Measurements from ENCODE around the gene NAT16. TPM values are rescaled to one million over a fixed set of nuclear protein-coding genes. Genes with fewer than 3 reads are reported as not detected.
A peak's percentile ranks its signal among the peaks of the same experiment; 100 is the strongest.

Gene NAT16
- total and polyA plus RNA-seq, 9 of the 15 experiments (the other 6 are each of a cell fraction or from before 2014, with no cell fraction given) = 0.04 TPM; not detected in 8

DNA sequence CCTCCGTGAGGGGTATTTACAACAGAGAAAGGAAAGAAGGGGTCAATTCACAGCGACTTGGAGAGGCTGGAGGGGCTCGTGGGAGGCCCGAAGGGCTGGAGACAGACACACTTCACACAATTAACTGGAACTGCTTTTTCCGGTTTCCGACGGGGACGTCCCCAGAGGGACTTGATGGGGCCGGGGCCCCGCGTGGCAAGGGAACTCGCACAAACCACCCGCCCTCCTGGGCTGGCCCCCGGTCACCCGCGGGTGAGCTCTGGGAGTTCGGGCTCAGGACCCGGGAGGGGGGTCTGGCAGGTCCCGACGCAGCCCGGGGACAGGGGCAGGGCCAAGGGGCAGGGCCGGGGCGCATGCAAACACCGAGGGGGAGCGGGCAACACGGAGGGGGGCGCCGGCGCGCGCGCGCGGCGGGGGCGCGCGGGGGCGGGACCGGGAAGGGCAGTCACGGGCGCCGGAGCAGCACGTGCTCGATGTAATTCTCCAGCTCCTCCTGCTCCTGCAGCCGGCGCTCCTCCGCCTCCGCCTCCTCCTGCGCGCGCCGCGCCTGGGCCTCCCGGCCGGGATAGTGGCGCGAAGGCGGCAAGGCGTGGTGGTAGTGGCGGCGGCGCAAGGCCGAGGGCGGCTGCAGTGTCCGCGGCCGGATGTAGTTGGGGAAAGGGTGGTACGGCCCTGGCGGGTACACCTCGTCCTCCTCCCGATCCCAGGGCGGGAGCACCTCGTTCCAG, 17.4 kb downstream of the NAT16 start (continued):
- TF ChIP-seq ZNF263 (CRISPR knock-in tag; IDR thresholded peaks at IDR 0.05; ENCODE audit: borderline replicate concordance) (peak; percentile 92), DDX20 (tag; IDR thresholded peaks at IDR 0.05; ENCODE audit: low read depth) (no peak), NFRKB (IDR thresholded peaks at IDR 0.05; ENCODE audit: low read depth) (no peak), CREB1 (IDR thresholded peaks at IDR 0.05) (no peak), CREB1 (CRISPR knock-in tag; IDR thresholded peaks at IDR 0.05) (peak; percentile 34; the same call in 1 of the 2 replicates), XRCC5 (IDR thresholded peaks at IDR 0.05; ENCODE audit: low read depth, low read length) (no peak), ZFX (CRISPR knock-in tag; IDR thresholded peaks at IDR 0.05) (peak; percentile 65), MAFG (tag; conservative IDR thresholded peaks at IDR 0.05) (no peak), U2AF1 (optimal IDR thresholded peaks at IDR 0.05; ENCODE audit: low read depth, low read length) (peak; percentile 50), RBFOX2 (IDR thresholded peaks at IDR 0.05; ENCODE audit: low read depth, low read length) (peak; percentile 73), NONO (IDR thresholded peaks at IDR 0.05; ENCODE audit: low read depth in 2 of 2, low read length in 1 of 2) (peak in 1 of 2 experiments; percentile 64; a peak in 1 of 4 replicates), TCFL5 (CRISPR knock-in tag; conservative IDR thresholded peaks at IDR 0.05) (no peak), HSF4 (CRISPR knock-in tag; IDR thresholded peaks at IDR 0.05; ENCODE audit: borderline replicate concordance) (no peak), ZNF140 (CRISPR knock-in tag; IDR thresholded peaks at IDR 0.05) (no peak), ZBTB7A (IDR thresholded peaks at IDR 0.05; ENCODE audit: borderline replicate concordance, control insufficient read depth, low read depth, low read length) (no peak; the same call in 1 of the 2 replicates), ZNF174 (CRISPR knock-in tag; IDR thresholded peaks at IDR 0.05) (no peak), BRD9 (IDR thresholded peaks at IDR 0.05; ENCODE audit: low read depth, partially characterized antibody) (no peak), POLR2A (conservative IDR thresholded peaks at IDR 0.05) (no peak), MCM2 (IDR thresholded peaks at IDR 0.05; ENCODE audit: low read depth) (no peak), KLF1 (tag; IDR thresholded peaks at IDR 0.05) (no peak)
- TF ChIP-seq, protein P1, sequence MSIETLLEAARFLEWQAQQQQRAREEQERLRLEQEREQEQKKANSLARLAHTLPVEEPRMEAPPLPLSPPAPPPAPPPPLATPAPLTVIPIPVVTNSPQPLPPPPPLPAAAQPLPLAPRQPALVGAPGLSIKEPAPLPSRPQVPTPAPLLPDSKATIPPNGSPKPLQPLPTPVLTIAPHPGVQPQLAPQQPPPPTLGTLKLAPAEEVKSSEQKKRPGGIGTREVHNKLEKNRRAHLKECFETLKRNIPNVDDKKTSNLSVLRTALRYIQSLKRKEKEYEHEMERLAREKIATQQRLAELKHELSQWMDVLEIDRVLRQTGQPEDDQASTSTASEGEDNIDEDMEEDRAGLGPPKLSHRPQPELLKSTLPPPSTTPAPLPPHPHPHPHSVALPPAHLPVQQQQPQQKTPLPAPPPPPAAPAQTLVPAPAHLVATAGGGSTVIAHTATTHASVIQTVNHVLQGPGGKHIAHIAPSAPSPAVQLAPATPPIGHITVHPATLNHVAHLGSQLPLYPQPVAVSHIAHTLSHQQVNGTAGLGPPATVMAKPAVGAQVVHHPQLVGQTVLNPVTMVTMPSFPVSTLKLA (conservative IDR thresholded peaks at IDR 0.05) = peak; percentile 22 to 64; a peak in 2 of 4 replicates
- TF ChIP-seq, protein P2, sequence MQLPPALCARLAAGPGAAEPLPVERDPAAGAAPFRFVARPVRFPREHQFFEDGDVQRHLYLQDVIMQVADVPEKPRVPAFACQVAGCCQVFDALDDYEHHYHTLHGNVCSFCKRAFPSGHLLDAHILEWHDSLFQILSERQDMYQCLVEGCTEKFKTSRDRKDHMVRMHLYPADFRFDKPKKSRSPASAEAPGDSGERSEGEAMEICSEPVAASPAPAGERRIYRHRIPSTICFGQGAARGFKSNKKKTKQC (CRISPR knock-in tag; IDR thresholded peaks at IDR 0.05) = no peak
- TF ChIP-seq, protein P3, sequence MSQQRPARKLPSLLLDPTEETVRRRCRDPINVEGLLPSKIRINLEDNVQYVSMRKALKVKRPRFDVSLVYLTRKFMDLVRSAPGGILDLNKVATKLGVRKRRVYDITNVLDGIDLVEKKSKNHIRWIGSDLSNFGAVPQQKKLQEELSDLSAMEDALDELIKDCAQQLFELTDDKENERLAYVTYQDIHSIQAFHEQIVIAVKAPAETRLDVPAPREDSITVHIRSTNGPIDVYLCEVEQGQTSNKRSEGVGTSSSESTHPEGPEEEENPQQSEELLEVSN (IDR thresholded peaks at IDR 0.05; ENCODE audit: borderline replicate concordance in 1 of 2, extremely low read depth in 1 of 2, insufficient read depth in 1 of 2, insufficient read length in 1 of 2, low read depth in 1 of 2, low read length in 1 of 2, poor library complexity in 1 of 2, severe bottlenecking in 1 of 2) = peak; percentile 97 to 100
